HepG2 (cell line): ENCODE measurements around the gene SYNPR. TPM values are rescaled to one million over a fixed set of nuclear protein-coding genes. Genes with fewer than 3 reads are reported as not detected.

Experiments
- ATAC-seq: fragments of 200-7000 bp; cut with Tn5 transposase; 3 replicates; pipeline ENCODE4 v1.9.1; 2020; ENCODE audit warnings: mild to moderate bottlenecking, moderate library complexity
- BruUV-seq: library from RNA; stranded (reverse); fragments of 400-500 nt; replicated peaks from 2 replicates; lab custom pipeline; 2021; lab: Mats Ljungman, UMichigan
- CTCF ChIA-PET: fragments of 300-600 bp; formaldehyde crosslinking; extraction: SDS; loops from one replicate; lab custom pipeline; 2021; ENCODE audit warnings: low total read pairs, inconsistent platforms, low intra/inter-chr PET ratio; lab: Yijun Ruan, JAX
- POLR2A ChIA-PET: fragments of 350-600 bp; sonication (Branson Sonifier 250); formaldehyde crosslinking; loops from one replicate; lab custom pipeline; 2020; ENCODE audit warnings: antibody characterized with exemption, inconsistent platforms; lab: Yijun Ruan, JAX
- DNase-seq: peaks from one replicate; pipeline ENCODE4 v3.0.0-alpha.2; 2015; ENCODE audit warnings: low spot score
- FAIRE-seq: peaks from 3 replicates; lab custom pipeline; 2011; peaks lifted over from hg19 to GRCh38; lab: Jason Lieb, UNC
- H2AFZ ChIP-seq: one replicate; pipeline ENCODE4 v1.6.1; 2011; ENCODE audit warnings: low read length, inconsistent platforms
- H3K27ac ChIP-seq: fragments of 300-600 bp; 3 replicates; pipeline ENCODE4 v1.8.0; 2011; ENCODE audit warnings: mixed run types, mild to moderate bottlenecking, mixed read lengths, low read length, inconsistent platforms; ENCODE audit not compliant: insufficient read depth; ENCODE audit errors: extremely low read length
- H3K27me3 ChIP-seq, 2 experiments: fragments of 200-600 bp in 1 of 2; 2 replicates in 1 of 2; 3 replicates in 1 of 2; pipeline versions ENCODE4 v1.6.0 to v1.8.0; 2011; ENCODE audit warnings: low read length in 2 of 2, mild to moderate bottlenecking in 2 of 2, moderate library complexity in 2 of 2, inconsistent platforms in 1 of 2; ENCODE audit not compliant: insufficient read depth in 2 of 2, control insufficient read depth in 1 of 2
- H3K36me3 ChIP-seq, 2 experiments: fragments of 200-600 bp in 1 of 2; replicated peaks in 1 of 2; 2 replicates in 1 of 2; 3 replicates in 1 of 2; pipeline versions ENCODE4 v1.5.1 to v1.8.0; 2011; ENCODE audit warnings: low read length in 2 of 2, inconsistent platforms in 1 of 2; ENCODE audit not compliant: insufficient read depth in 2 of 2, control insufficient read depth in 1 of 2
- H3K4me1 ChIP-seq: 2 replicates; pipeline ENCODE4 v1.5.1; 2012; ENCODE audit warnings: low read length, inconsistent platforms; ENCODE audit not compliant: insufficient read depth
- H3K4me2 ChIP-seq: 2 replicates; pipeline ENCODE4 v1.6.0; 2011; ENCODE audit warnings: low read depth, low read length, inconsistent platforms
- H3K4me3 ChIP-seq, 3 experiments: fragments of 200-600 bp in 1 of 3; sonication (generic), shearing (Covaris generic) in 1 of 3; replicated peaks in 1 of 3; 2 replicates each; pipeline ENCODE4 v1.5.1; 2011 to 2016; ENCODE audit warnings: low read length in 3 of 3, inconsistent platforms in 2 of 3, low read depth in 2 of 3, mild to moderate bottlenecking in 2 of 3, control low read depth in 1 of 3, mixed read lengths in 1 of 3; ENCODE audit not compliant: insufficient read depth in 1 of 3
- H3K79me2 ChIP-seq: one replicate; pipeline ENCODE4 v1.6.1; 2011; ENCODE audit warnings: low read length, inconsistent platforms; ENCODE audit not compliant: insufficient read depth
- H3K9ac ChIP-seq: 2 replicates; pipeline ENCODE4 v1.6.0; 2011; ENCODE audit warnings: mild to moderate bottlenecking, low read depth, low read length, inconsistent platforms; ENCODE audit not compliant: insufficient read depth
- H3K9me3 ChIP-seq: 2 replicates; pipeline ENCODE4 v1.5.1; 2012; ENCODE audit warnings: mild to moderate bottlenecking, low read length
- H4K20me1 ChIP-seq: 2 replicates; pipeline ENCODE4 v1.6.0; 2011; ENCODE audit warnings: inconsistent platforms, mild to moderate bottlenecking, low read length, moderate library complexity; ENCODE audit not compliant: insufficient read depth
- HNRNPL ChIP-seq: fragments of 200-400 bp; formaldehyde crosslinking; IDR thresholded peaks from 2 replicates; pipeline ENCODE4 v1.6.1; 2017; ENCODE audit warnings: mild to moderate bottlenecking, low read depth, low read length
- RFX3 ChIP-seq: IDR thresholded peaks from 2 replicates; pipeline ENCODE4 v1.6.1; 2016; ENCODE audit warnings: missing biosample characterization, missing genetic modification reagents
- SNRNP70 ChIP-seq: fragments of 200-400 bp; formaldehyde crosslinking; IDR thresholded peaks from 2 replicates; pipeline ENCODE4 v1.6.1; 2017; ENCODE audit warnings: mild to moderate bottlenecking, low read depth, low read length, moderate library complexity
- ZKSCAN8 ChIP-seq: IDR thresholded peaks from 2 replicates; pipeline ENCODE4 v1.6.1; 2016; ENCODE audit warnings: borderline replicate concordance, missing genetic modification reagents, missing compliant biosample characterization
- ZNF7 ChIP-seq: IDR thresholded peaks from 2 replicates; pipeline ENCODE4 v1.6.1; 2016; ENCODE audit warnings: missing biosample characterization, missing genetic modification reagents
- ZNF704 ChIP-seq: sonication (generic); formaldehyde crosslinking; IDR thresholded peaks from 2 replicates; pipeline ENCODE4 v1.8.1; 2023; ENCODE audit warnings: mild to moderate bottlenecking, inconsistent platforms, moderate library complexity, missing genetic modification reagents, borderline replicate concordance
- ZNF841 ChIP-seq: sonication (generic); formaldehyde crosslinking; IDR thresholded peaks from 2 replicates; pipeline ENCODE4 v1.8.1; 2023; ENCODE audit warnings: missing genetic modification reagents, borderline replicate concordance
- WGBS: methylation state at CpG from one replicate; pipeline ENCODE4 v1.1.6; 2017; ENCODE audit warnings: low lambda C conversion rate; 5-methylcytosine and 5-hydroxymethylcytosine counted together
- in situ Hi-C: cut with HindIII; loops from 2 replicates; pipeline ENCODE4 v1.10.0; 2017; ENCODE audit warnings: low pct_unique_long_range_greater_than_20kb; ENCODE audit not compliant: extremely low pct_ligation_motif_present
- intact Hi-C: fragments of 100-400 bp; cut with micrococcal nuclease; formaldehyde crosslinking; loops from one replicate; pipeline ENCODE4 v1.10.0; 2022; ENCODE audit not compliant: unreplicated experiment
- polyA plus RNA-seq, 8 experiments: library from polyadenylated mRNA; depleted of rRNA in 3 of 8; stranded (reverse) in 7 of 8; unstranded in 1 of 8; fragments of >200 nt; fragmentation: Illumina TruSeq in 4 of 8; extraction: Trizol in 4 of 8; gene quantifications; 2 replicates each; pipeline versions ENCODE4 v1.2.1 to v1.2.3, GENCODE V29; 2011 to 2016; ENCODE audit warnings: low read depth in 4 of 8, missing spikeins in 1 of 8, mixed read lengths in 1 of 8; ENCODE audit not compliant: insufficient read depth in 1 of 8
- total RNA-seq, 5 experiments: library from RNA; depleted of rRNA; stranded (reverse); fragments of >200 nt; fragmentation: Illumina TruSeq; extraction: Trizol; gene quantifications; 2 replicates each; pipeline ENCODE4 v1.2.3, GENCODE V29; 2016; ENCODE audit warnings: low read depth in 1 of 5
- TF ChIP-seq, protein P1 (sequence below): sonication (generic); formaldehyde crosslinking; IDR thresholded peaks from 2 replicates; pipeline ENCODE4 v1.4.0; 2020; ENCODE audit warnings: missing genetic modification reagents, borderline replicate concordance

SYNPR gene
- total and polyA plus RNA-seq, 2 of the 13 experiments (the other 11 are each of a cell fraction or from before 2014, with no cell fraction given): 0.04 TPM; not detected in 1

- ATAC-seq (no peak), FAIRE-seq (no peak), DNase-seq (no peak)
- 0% methylated on average over 4 of the region's 4 CpGs for WGBS
- H4K20me1 ChIP-seq: no peaks in the 10 kb centered on the region
- H3K4me2 ChIP-seq: no peak overlapping the region
- no TSS peak for BruUV-seq
- H3K9ac ChIP-seq: no peak overlapping the region
- H3K79me2 ChIP-seq: no peaks in the 10 kb centered on the region
- no peaks in the 10 kb centered on the region for H3K36me3 ChIP-seq
- no peaks in the 10 kb centered on the region for H3K4me1 ChIP-seq
- intact Hi-C loops: no loop called here
- CTCF ChIA-PET: no interaction called here
- TF ChIP-seq RFX3 (CRISPR knock-in tag): no peak
- no peak overlapping the region for H3K27ac ChIP-seq
- H3K4me3 ChIP-seq: no peak overlapping the region
- H3K27me3 ChIP-seq: no peaks in the 10 kb centered on the region
- POLR2A ChIA-PET: no interaction called here
- in situ Hi-C loops: no loop called here
- H2AFZ ChIP-seq: no peak overlapping the region
- no peaks in the 10 kb centered on the region for H3K9me3 ChIP-seq
Observed at GRCh38 chr3:63655519-63655918, 377.4 kb downstream of the SYNPR start.

DNA sequence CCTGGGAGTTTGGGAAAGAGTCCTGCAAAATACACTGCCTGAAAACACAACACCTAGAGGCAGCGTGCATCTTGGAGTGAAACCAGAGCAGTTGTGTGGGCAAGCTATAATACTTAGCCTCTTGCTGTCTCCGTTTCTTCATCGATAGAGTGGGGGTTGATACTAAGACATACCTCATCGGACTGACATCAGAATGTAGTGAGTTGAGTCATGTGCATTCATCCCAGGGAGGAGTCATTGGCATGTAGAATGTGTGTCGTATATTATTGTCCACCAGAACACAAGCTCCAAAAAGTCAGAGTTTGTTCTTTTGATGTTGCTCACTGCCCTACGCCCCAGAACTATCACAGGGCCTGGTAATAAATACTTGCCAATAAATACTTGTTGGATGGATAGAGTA lies 378.7 kb downstream of the SYNPR start:
- TF ChIP-seq ZNF841 (CRISPR knock-in tag): no peak
- CTCF ChIA-PET: no interaction called here
- WGBS: 17% methylated on average over 6 of the region's 6 CpGs
- POLR2A ChIA-PET: no interaction called here
- ATAC-seq (no peak), FAIRE-seq (no peak), DNase-seq (no peak)
- Histone ChIP-seq H3K79me2 (no peaks in the 10 kb centered on the region), H3K27me3 (no peaks in the 10 kb centered on the region), H3K4me1 (no peaks in the 10 kb centered on the region), H3K36me3 (no peaks in the 10 kb centered on the region), H3K27ac (no peak overlapping the region), H2AFZ (no peak overlapping the region), H3K9ac (no peak overlapping the region), H3K9me3 (no peaks in the 10 kb centered on the region), H3K4me2 (no peak overlapping the region), H3K4me3 (no peak overlapping the region), H4K20me1 (no peaks in the 10 kb centered on the region)
- BruUV-seq: no TSS peak
- intact Hi-C loops (no loop called here), in situ Hi-C loops (no loop called here)

DNA sequence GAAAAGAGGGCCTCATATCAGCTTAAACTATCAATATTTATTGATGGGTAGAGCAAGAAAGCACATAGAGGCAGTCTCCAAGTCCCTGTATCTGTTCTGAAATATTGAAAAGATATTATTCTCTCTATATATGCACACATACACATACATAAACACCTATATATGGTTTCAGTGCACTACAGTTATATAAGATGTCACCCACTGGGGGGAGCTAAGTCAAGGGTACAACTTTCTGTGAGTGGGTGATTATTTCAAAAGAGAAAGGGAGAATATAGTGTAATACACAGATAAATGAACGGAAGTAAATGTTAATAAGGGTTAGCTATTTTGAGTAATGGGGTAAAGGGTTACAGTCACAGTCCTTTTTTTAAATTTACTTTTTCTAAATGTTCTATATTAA lies 383.1 kb downstream of the SYNPR start:
- Histone ChIP-seq H3K9me3 (no peaks in the 10 kb centered on the region), H3K4me2 (no peak overlapping the region), H3K36me3 (no peaks in the 10 kb centered on the region), H3K4me3 (no peak overlapping the region), H3K27ac (no peak overlapping the region), H2AFZ (no peak overlapping the region), H4K20me1 (no peaks in the 10 kb centered on the region), H3K79me2 (no peaks in the 10 kb centered on the region), H3K9ac (no peak overlapping the region), H3K4me1 (no peaks in the 10 kb centered on the region), H3K27me3 (no peaks in the 10 kb centered on the region)
- no peak for FAIRE-seq
- no peak for ATAC-seq
- in situ Hi-C loops (no loop called here), intact Hi-C loops (loop anchor here (10.0 kb wide), 1 partner anchor 306 kb away; no protein-coding TSS in a partner anchor)
- DNase-seq: no peak
- WGBS: 38% methylated on average over 1 of the region's 1 CpG
- BruUV-seq: no TSS peak
- POLR2A ChIA-PET: no interaction called here
- CTCF ChIA-PET: no interaction called here
- no peak for TF ChIP-seq ZNF7
- no peak for TF ChIP-seq HNRNPL
- no peak for TF ChIP-seq ZKSCAN8
- no peak for TF ChIP-seq ZNF704 (CRISPR knock-in tag)
- TF ChIP-seq, protein P1, sequence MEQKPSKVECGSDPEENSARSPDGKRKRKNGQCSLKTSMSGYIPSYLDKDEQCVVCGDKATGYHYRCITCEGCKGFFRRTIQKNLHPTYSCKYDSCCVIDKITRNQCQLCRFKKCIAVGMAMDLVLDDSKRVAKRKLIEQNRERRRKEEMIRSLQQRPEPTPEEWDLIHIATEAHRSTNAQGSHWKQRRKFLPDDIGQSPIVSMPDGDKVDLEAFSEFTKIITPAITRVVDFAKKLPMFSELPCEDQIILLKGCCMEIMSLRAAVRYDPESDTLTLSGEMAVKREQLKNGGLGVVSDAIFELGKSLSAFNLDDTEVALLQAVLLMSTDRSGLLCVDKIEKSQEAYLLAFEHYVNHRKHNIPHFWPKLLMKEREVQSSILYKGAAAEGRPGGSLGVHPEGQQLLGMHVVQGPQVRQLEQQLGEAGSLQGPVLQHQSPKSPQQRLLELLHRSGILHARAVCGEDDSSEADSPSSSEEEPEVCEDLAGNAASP: no peak
- no peak for TF ChIP-seq SNRNP70
